OCI-LY7 (cell line): ENCODE results near the gene KAT2B.

ENCODE experiments used
- CTCF ChIP-seq: fragments of 200-600 bp; sonication (generic); conservative IDR thresholded peaks from 2 replicates; pipeline ENCODE4 v1.5.1; 2014; ENCODE audit warnings: mild to moderate bottlenecking, antibody characterized with exemption, low read length, moderate library complexity, mixed read lengths
- EZH2phosphoT487 ChIP-seq: fragments of 200-600 bp; sonication (generic); IDR thresholded peaks from 2 replicates; pipeline ENCODE4 v1.6.1; 2018; ENCODE audit warnings: low read depth, borderline replicate concordance, mild to moderate bottlenecking, mixed run types, antibody characterized with exemption, low read length, moderate library complexity, mixed read lengths

- TF ChIP-seq CTCF (no peak), EZH2phosphoT487 (no peak)
These were observed 65.5 kb downstream of the KAT2B start for GRCh38 chr3:20105513-20106280.
